HT1080 (cell line): ENCODE results near the gene TMEM38A. TPM values are rescaled to one million over a fixed set of nuclear protein-coding genes. Genes with fewer than 3 reads are reported as not detected.
"Not testable (repeated sequence)": the region's sequence is repeated elsewhere in the genome, so short reads cannot be mapped to it uniquely, and the experiment has no call there.

Source experiments
- DNase-seq: peaks from one replicate; pipeline ENCODE4 v3.0.0-alpha.2; 2015; ENCODE audit warnings: low read depth
- total RNA-seq: library from RNA; depleted of rRNA; stranded (reverse); fragments of >200 nt; shearing (Covaris generic); gene quantifications from 2 replicates; pipeline ENCODE4 v1.2.3, GENCODE V29; 2014

The TMEM38A gene
- total RNA-seq, 1 experiment from 2014 or later, result 0.26 TPM

- DNase-seq, result not testable (repeated sequence)
Observed at GRCh38 chr19:16673839-16674238, 12.9 kb downstream of the TMEM38A start.

GRCh38 chr19:16676101-16676798 is 15.3 kb downstream of the TMEM38A start:
- DNase-seq, result no peak

GRCh38 chr19:16677055-16677454 is 16.1 kb downstream of the TMEM38A start:
- no peak for DNase-seq

- no peak for DNase-seq
Observed at GRCh38 chr19:16678498-16678897, 17.6 kb downstream of the TMEM38A start.

GRCh38 chr19:16679811-16680210 is 18.9 kb downstream of the TMEM38A start:
- no peak for DNase-seq

GRCh38 chr19:16682539-16682938 is 21.6 kb downstream of the TMEM38A start:
- no peak for DNase-seq

- no peak for DNase-seq
Observed at GRCh38 chr19:16684216-16684615, 23.3 kb downstream of the TMEM38A start.

GRCh38 chr19:16688084-16688483 is 27.1 kb downstream of the TMEM38A start:
- DNase-seq, result no peak

- no peak for DNase-seq
Observed at GRCh38 chr19:16698914-16699313, 38.0 kb downstream of the TMEM38A start.

- DNase-seq, result no peak
Observed at GRCh38 chr19:16702123-16702522, 41.2 kb downstream of the TMEM38A start.

- no peak for DNase-seq
Observed at GRCh38 chr19:16703677-16704076, 42.7 kb downstream of the TMEM38A start.

GRCh38 chr19:16710870-16711269 is 49.9 kb downstream of the TMEM38A start:
- DNase-seq, result not testable (repeated sequence)

- not testable (repeated sequence) for DNase-seq
Observed at GRCh38 chr19:16712295-16712694, 51.4 kb downstream of the TMEM38A start.

GRCh38 chr19:16714702-16715287 is 53.9 kb downstream of the TMEM38A start:
- peak; percentile 39 for DNase-seq

GRCh38 chr19:16715611-16716010 is 54.7 kb downstream of the TMEM38A start:
- no peak for DNase-seq

- no peak for DNase-seq
Observed at GRCh38 chr19:16721051-16721450, 60.1 kb downstream of the TMEM38A start.

- no peak for DNase-seq
Observed at GRCh38 chr19:16722591-16722990, 61.7 kb downstream of the TMEM38A start.

GRCh38 chr19:16726916-16727315 is 66.0 kb downstream of the TMEM38A start:
- DNase-seq, result no peak

GRCh38 chr19:16735650-16736266 is 74.8 kb downstream of the TMEM38A start:
- DNase-seq, result not testable (repeated sequence)

- no peak for DNase-seq
Observed at GRCh38 chr19:16736709-16737108, 75.8 kb downstream of the TMEM38A start.

- DNase-seq, result no peak
Observed at GRCh38 chr19:16737911-16738310, 77.0 kb downstream of the TMEM38A start.

- DNase-seq, result no peak
Observed at GRCh38 chr19:16739546-16739945, 78.6 kb downstream of the TMEM38A start.
